Activated naive CD4-positive, alpha-beta T cell (primary cell): ENCODE data around the gene SLC9A9.
"Not testable (repeated sequence)": the region's sequence is repeated elsewhere in the genome, so short reads cannot be mapped to it uniquely, and the experiment has no call there.

Experiments used
- DNase-seq, 4 experiments: peaks; one replicate each; lab custom pipeline; 2025; lab: John Stamatoyannopoulos, UW

The SLC9A9 gene

GRCh38 chr3:143450632-143451031 is 397.6 kb downstream of the SLC9A9 start:
- DNase-seq, result no peak

- no peak for DNase-seq
Observed at GRCh38 chr3:143447491-143447890, 400.8 kb downstream of the SLC9A9 start.

- no peak for DNase-seq
Observed at GRCh38 chr3:143445118-143445517, 403.1 kb downstream of the SLC9A9 start.

GRCh38 chr3:143443851-143444331 is 404.4 kb downstream of the SLC9A9 start:
- DNase-seq, result no peak

GRCh38 chr3:143442814-143443447 is 405.3 kb downstream of the SLC9A9 start:
- no peak for DNase-seq

- no peak for DNase-seq
Observed at GRCh38 chr3:143441516-143442171, 406.6 kb downstream of the SLC9A9 start.

GRCh38 chr3:143439817-143440216 is 408.5 kb downstream of the SLC9A9 start:
- no peak for DNase-seq

GRCh38 chr3:143437405-143437804 is 410.9 kb downstream of the SLC9A9 start:
- DNase-seq, result no peak

- no peak for DNase-seq
Observed at GRCh38 chr3:143436231-143436930, 411.9 kb downstream of the SLC9A9 start.

- no peak for DNase-seq
Observed at GRCh38 chr3:143433787-143434378, 414.4 kb downstream of the SLC9A9 start.

GRCh38 chr3:143431298-143431697 is 417.0 kb downstream of the SLC9A9 start:
- not testable (repeated sequence) for DNase-seq

GRCh38 chr3:143430568-143430967 is 417.7 kb downstream of the SLC9A9 start:
- DNase-seq, result no peak

- no peak for DNase-seq
Observed at GRCh38 chr3:143429628-143430514, 418.4 kb downstream of the SLC9A9 start.

GRCh38 chr3:143428294-143428693 is 420.0 kb downstream of the SLC9A9 start:
- DNase-seq, result no peak

GRCh38 chr3:143427631-143428030 is 420.6 kb downstream of the SLC9A9 start:
- DNase-seq, result no peak

- DNase-seq, result no peak
Observed at GRCh38 chr3:143424874-143425273, 423.4 kb downstream of the SLC9A9 start.

GRCh38 chr3:143421556-143421955 is 426.7 kb downstream of the SLC9A9 start:
- no peak for DNase-seq

- no peak for DNase-seq
Observed at GRCh38 chr3:143419611-143420010, 428.7 kb downstream of the SLC9A9 start.

- no peak for DNase-seq
Observed at GRCh38 chr3:143418391-143418790, 429.9 kb downstream of the SLC9A9 start.

- DNase-seq, result no peak
Observed at GRCh38 chr3:143416229-143416628, 432.0 kb downstream of the SLC9A9 start.

GRCh38 chr3:143414571-143415253 is 433.6 kb downstream of the SLC9A9 start:
- no peak for DNase-seq
